Measurements from ENCODE around the gene UGT2B17.
"Not testable (repeated sequence)": the region's sequence is repeated elsewhere in the genome, so short reads cannot be mapped to it uniquely, and the experiment has no call there.

The UGT2B17 gene

DNA sequence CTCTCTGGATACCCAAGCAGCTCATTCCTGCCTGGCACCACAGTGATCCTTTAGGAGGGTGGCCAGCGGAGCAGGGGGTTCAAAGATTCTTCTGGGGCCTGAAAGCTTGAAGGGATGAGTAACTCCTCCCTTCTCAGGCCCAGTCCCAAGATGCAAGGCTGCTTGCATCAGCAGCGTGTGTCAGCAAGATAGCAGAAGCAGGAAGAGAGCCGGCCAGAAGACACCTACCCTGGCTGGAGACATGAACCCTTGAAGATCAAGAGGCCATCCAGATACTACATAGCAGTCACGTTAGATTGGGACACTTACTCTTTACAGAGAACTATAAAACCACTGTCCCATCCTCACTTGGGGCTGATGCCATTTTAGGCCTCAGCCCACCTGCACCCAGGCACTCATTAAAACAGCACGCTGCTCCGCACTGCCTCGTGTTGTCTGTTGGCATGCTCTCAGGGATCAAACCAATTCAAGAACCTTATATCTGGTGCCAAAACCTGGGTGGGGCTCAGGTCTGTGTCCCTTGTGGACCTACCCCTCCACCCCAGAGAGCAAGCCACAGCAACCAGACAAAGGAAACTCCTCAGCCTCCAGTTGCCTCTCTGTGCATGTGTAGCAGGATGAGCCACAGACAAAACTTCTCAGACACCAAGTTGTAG is 6.5 kb downstream of the UGT2B17 start:
- DNase-seq (ENCODE audit: low read depth in 3 of 3) = no peak

- not testable (repeated sequence) for DNase-seq (ENCODE audit: low read depth in 3 of 3)
Measured at GRCh38 chr4:68569036-68569435, 7.1 kb downstream of the UGT2B17 start.

- not testable (repeated sequence) for DNase-seq (ENCODE audit: low read depth in 3 of 3)
Measured at GRCh38 chr4:68568535-68568934, 7.6 kb downstream of the UGT2B17 start.

GRCh38 chr4:68566364-68566763 is 9.8 kb downstream of the UGT2B17 start:
- not testable (repeated sequence) for DNase-seq (ENCODE audit: low read depth in 3 of 3)

- not testable (repeated sequence) for DNase-seq (ENCODE audit: low read depth in 3 of 3)
Measured at GRCh38 chr4:68565082-68565481, 11.0 kb downstream of the UGT2B17 start.

GRCh38 chr4:68560364-68561070 is 15.6 kb downstream of the UGT2B17 start:
- not testable (repeated sequence) for DNase-seq (ENCODE audit: low read depth in 3 of 3)

- DNase-seq (ENCODE audit: low read depth in 3 of 3) = not testable (repeated sequence)
Measured at GRCh38 chr4:68553830-68554229, 22.3 kb downstream of the UGT2B17 start.

DNA sequence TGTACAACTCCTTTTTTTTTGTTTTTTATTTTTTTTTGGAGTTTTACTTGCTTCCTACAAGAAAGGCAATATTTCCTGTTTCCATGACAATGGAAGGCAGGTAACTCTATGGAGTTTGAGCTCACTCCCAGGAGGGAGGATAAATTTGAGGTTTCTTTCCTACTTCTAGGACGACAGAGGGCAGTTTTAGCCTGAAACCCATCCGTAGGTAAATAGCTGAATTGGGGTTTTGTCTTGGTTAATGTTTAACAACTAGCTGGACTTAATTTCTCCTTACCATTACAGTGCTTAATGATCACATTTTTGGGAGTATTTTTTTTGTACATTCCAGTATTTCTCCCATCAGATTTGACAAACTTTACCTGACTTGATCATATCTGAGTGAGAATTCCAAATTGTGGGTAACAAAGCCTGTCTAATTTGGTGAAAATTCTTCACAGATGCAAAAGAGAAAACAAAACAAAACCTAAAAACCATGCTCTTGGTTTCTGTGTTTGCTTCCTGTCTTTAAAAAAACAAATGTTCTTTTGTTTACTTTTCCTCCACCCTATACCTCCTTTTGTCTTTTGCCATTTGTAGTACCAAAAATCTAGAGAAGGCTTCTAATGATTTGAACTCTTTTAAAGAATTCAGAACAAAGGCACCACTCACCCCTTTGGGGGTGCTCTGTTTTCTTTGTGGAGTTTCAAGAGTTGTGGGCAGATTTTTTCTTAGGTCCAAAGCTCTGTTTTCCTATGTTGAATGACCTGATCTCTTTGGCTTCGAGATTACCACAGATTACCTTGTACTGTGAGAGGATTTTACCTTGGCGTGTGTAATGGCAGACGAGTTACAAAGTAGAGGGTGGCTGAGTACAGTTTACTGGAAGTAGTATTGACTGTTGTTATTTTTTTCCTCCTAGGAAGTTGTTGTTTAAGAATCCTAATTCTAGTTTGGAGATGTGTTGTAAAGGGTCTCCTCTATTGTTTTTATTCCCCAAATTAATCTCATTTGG is 23.0 kb downstream of the UGT2B17 start:
- not testable (repeated sequence) for DNase-seq (ENCODE audit: low read depth in 3 of 3)

DNA sequence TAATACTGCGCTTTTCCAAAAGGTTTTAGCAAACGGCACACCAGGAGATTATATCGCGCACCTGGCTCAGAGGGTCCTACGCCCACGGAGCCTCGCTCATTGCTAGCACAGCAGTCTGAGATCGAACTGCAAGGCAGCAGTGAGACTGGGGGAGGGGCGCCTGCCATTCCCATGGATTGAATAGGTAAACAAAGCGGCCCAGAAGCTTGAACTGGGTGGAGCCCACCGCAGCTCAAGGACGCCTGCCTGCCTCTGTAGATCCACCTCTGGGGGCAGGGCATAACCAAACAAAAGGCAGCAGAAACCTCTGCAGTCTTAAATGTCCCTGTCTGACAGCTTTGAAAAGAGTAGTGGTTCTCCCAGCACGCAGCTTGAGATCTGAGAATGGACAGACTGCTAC is 33.4 kb downstream of the UGT2B17 start:
- not testable (repeated sequence) for DNase-seq (ENCODE audit: low read depth in 3 of 3)

GRCh38 chr4:68536375-68536774 is 39.7 kb downstream of the UGT2B17 start:
- no peak for DNase-seq (ENCODE audit: low read depth in 3 of 3)

GRCh38 chr4:68535974-68536373 is 40.1 kb downstream of the UGT2B17 start:
- DNase-seq (ENCODE audit: low read depth in 3 of 3) = no peak

DNA sequence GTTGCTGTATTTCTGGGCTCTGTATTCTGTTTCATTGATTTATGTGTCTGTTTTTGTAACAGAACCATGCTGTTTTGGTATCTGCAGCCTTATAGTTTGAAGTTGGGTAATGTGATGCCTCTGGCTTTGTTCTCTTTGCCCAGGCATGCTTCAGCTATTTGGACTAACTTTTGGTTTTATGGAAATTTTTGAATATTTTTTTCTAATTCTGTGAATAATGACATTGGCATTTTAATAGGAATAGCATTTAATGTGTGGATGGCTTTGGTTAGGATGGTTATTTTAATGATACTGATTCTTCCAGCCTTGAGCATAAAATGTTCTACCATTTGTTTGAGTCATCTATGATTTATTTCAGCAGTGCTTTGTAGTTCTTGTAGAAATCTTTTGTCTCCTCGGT is 53.9 kb downstream of the UGT2B17 start:
- DNase-seq (ENCODE audit: low read depth in 3 of 3) = not testable (repeated sequence)

DNA sequence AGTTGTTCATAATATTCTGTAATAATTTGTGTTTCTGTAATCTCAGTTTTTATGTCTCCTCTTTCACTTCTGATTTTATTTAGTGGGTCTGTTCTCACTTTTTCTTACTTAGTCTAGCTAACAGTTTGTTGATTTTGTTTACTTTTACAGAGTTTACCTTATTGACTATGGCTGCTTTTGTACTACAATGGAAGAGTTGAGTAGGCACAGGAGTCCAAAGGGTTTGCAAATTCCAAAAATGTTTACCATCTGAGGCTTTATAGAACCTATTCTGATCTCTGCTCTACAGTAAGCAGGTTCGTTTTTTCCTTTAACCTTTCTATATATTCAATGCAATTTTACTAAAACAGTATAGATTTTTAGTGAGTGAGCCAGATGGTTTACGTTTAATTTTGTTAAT is 55.1 kb downstream of the UGT2B17 start:
- no peak for DNase-seq (ENCODE audit: low read depth in 3 of 3)

DNA sequence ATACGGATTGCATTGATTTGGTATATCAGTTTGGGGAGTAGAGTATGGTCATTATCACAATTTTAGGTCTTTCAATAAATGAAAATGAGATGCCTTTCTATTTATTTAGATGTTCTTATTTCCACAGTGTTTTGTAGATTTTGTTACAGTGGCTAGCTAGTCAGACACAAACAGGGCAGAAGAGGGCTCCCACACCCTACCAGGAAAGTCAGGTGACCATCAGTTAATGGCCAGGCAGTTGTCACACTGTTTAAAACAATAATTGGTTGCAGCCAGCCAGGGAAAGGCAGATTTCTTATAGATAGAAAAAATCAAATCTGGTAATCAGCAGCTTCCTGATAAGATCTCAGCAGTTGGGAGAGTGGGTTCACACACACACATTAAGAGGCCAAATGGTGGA is 57.2 kb downstream of the UGT2B17 start:
- no peak for DNase-seq (ENCODE audit: low read depth in 3 of 3)

- DNase-seq (ENCODE audit: low read depth in 3 of 3) = not testable (repeated sequence)
Measured at GRCh38 chr4:68505452-68505851, 70.7 kb downstream of the UGT2B17 start.

GRCh38 chr4:68504836-68505235 is 71.3 kb downstream of the UGT2B17 start:
- not testable (repeated sequence) for DNase-seq (ENCODE audit: low read depth in 3 of 3)

GRCh38 chr4:68503462-68503861 is 72.7 kb downstream of the UGT2B17 start:
- DNase-seq (ENCODE audit: low read depth in 3 of 3) = not testable (repeated sequence)

DNA sequence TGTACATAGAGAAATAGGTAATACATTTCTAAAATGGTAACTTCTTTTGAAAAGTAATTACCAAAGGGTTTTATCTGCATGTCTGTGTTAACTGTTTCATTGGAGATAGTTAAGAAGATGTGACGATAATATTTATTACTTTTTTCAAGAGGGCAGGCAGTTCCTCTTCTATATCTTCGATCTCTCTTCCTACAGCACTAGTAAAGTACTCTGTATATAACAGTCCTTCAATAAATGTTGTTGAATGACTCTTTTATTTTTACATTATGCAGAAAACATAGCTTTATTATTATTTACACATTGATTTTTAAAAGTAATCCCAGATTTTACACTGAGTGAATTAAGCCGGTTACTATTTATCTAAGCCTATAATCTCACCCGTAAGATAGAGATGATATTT is 77.1 kb downstream of the UGT2B17 start:
- no peak for DNase-seq (ENCODE audit: low read depth in 3 of 3)

DNA sequence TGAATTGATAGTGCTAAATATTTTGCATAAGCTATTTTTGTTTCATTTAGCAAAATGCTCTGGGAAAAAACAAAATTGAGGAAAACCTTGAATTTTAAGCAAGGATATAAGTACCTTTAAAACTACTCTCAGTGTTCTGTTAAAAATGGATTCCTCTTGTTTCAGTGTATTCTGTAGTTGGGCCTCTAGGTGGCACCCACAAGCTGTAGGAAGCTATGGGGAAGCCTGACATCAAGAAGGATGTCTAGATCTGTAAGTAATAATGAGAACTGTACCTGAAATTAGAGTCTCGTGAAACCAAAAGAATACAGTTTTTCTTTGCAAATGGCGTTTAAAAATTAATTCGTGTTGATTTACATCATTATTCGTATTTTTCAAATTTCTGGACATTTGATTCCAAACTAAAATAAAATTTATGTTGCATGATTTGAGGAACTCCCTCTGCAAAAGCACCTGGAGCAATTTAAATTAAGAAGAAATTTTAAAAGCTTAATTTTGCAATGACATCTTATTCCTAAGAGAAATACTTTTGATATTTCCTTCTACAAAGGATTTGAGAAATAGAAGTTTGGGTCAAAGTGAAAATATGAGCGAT is 77.6 kb downstream of the UGT2B17 start:
- DNase-seq (ENCODE audit: low read depth in 3 of 3) = peak; percentile 24 to 38 (median 34)

- DNase-seq (ENCODE audit: low read depth in 3 of 3) = no peak
Measured at GRCh38 chr4:68494688-68495087, 81.4 kb downstream of the UGT2B17 start.

DNA sequence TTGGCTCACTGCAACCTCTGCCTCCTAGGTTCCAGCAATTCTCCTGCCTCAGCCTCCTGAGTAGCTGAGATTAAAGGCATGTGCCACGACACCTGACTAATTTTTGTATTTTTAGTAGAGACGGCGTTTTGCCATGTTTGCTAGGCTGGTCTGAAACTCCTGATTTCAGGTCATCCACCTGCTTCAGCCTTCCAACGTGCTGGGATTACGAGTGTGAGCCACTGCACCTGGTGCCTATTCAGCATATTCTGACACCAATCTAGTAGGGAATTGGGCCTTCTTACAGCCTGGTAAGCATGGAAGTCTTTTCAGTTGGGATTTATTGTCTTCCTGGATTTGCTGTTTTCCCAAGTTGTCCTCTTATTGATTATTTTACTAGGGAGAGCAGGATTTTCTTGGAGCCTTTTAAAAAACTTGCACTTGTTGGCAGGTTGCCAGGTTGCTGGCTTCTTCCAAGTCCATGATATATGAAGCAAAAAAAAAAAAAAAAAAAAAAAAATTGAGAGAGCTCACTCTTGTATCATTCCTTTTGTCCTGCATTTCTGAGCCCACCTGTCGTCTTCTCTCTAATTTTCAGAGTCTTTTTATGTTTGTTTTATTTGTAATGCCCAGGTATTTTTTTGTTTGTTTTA is 85.2 kb downstream of the UGT2B17 start:
- no peak for DNase-seq (ENCODE audit: low read depth in 3 of 3)
